Glomerular visceral epithelial cell (primary cell): ENCODE data around the gene IFNAR1.
A peak's percentile ranks its signal among the peaks of the same experiment; 100 is the strongest.
"Not testable (repeated sequence)": the region's sequence is repeated elsewhere in the genome, so short reads cannot be mapped to it uniquely, and the experiment has no call there.

Source experiments
- DNase-seq: peaks from one replicate; pipeline ENCODE4 v3.0.0-alpha.2; 2016; ENCODE audit errors: extremely low spot score

IFNAR1 gene

GRCh38 chr21:33345751-33346238 is 21.0 kb downstream of the IFNAR1 start:
- no peak for DNase-seq

GRCh38 chr21:33348706-33349105 is 23.9 kb downstream of the IFNAR1 start:
- DNase-seq = no peak

GRCh38 chr21:33350676-33351075 is 25.9 kb downstream of the IFNAR1 start:
- no peak for DNase-seq

- no peak for DNase-seq
Observed at GRCh38 chr21:33355355-33355754, 30.6 kb downstream of the IFNAR1 start.

GRCh38 chr21:33355996-33356395 is 31.2 kb downstream of the IFNAR1 start:
- DNase-seq = no peak

- no peak for DNase-seq
Observed at GRCh38 chr21:33357177-33357576, 32.4 kb downstream of the IFNAR1 start.

GRCh38 chr21:33359446-33359845 is 34.7 kb downstream of the IFNAR1 start:
- no peak for DNase-seq

- DNase-seq = no peak
Observed at GRCh38 chr21:33360281-33360680, 35.5 kb downstream of the IFNAR1 start.

- peak; percentile 74 for DNase-seq
Observed at GRCh38 chr21:33360881-33361602, 36.3 kb downstream of the IFNAR1 start.

GRCh38 chr21:33362044-33362555 is 37.3 kb downstream of the IFNAR1 start:
- no peak for DNase-seq

GRCh38 chr21:33363911-33364609 is 39.3 kb downstream of the IFNAR1 start:
- not testable (repeated sequence) for DNase-seq

GRCh38 chr21:33364830-33365229 is 40.1 kb downstream of the IFNAR1 start:
- no peak for DNase-seq

GRCh38 chr21:33367309-33367973 is 42.7 kb downstream of the IFNAR1 start:
- DNase-seq = no peak

- DNase-seq = no peak
Observed at GRCh38 chr21:33368124-33368523, 43.4 kb downstream of the IFNAR1 start.

GRCh38 chr21:33368576-33368975 is 43.8 kb downstream of the IFNAR1 start:
- DNase-seq = no peak

- no peak for DNase-seq
Observed at GRCh38 chr21:33369586-33369985, 44.8 kb downstream of the IFNAR1 start.

GRCh38 chr21:33370305-33370704 is 45.5 kb downstream of the IFNAR1 start:
- DNase-seq = no peak

GRCh38 chr21:33371366-33371765 is 46.6 kb downstream of the IFNAR1 start:
- no peak for DNase-seq

- no peak for DNase-seq
Observed at GRCh38 chr21:33372582-33372981, 47.8 kb downstream of the IFNAR1 start.

- DNase-seq = no peak
Observed at GRCh38 chr21:33373451-33373850, 48.7 kb downstream of the IFNAR1 start.

- DNase-seq = no peak
Observed at GRCh38 chr21:33374080-33374449, 49.3 kb downstream of the IFNAR1 start.

GRCh38 chr21:33374450-33375096 is 49.8 kb downstream of the IFNAR1 start:
- DNase-seq = peak; percentile 37
